NB4 (cell line): ENCODE measurements around the gene BRAT1.

Source experiments
- POLR2A ChIP-seq: IDR thresholded peaks from 2 replicates; pipeline ENCODE4 v1.6.1; 2011; ENCODE audit warnings: mild to moderate bottlenecking; ENCODE audit not compliant: insufficient read length; ENCODE audit errors: extremely low read depth
- TF ChIP-seq, protein P1 (sequence below): IDR thresholded peaks from 2 replicates; pipeline ENCODE4 v1.6.1; 2011; ENCODE audit warnings: low read depth, low read length

DNA sequence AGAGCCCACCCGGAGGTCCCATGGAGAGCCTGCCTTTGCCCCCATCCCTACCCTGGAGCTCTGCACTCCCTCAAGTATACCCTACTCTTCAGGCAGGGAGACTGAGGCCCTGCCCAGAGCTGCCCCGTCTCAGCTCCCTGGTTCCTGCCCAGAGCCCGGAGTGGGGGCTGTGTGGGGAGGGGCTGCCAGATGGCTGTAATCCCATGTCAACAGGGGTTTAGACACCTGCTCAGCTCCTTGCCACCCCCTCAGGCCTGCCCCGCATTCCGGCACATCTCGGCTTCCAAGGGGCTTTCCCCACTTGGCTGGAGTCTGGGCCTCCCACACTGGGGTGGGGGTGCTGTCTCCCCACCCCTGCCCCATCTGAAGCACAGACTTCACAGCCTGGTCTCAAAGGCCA, 56.6 kb downstream of the BRAT1 start:
- TF ChIP-seq, protein P1, sequence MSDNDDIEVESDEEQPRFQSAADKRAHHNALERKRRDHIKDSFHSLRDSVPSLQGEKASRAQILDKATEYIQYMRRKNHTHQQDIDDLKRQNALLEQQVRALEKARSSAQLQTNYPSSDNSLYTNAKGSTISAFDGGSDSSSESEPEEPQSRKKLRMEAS: no peak
- TF ChIP-seq POLR2A: no peak
